SK-N-SH (cell line): ENCODE data around the gene OCA2.

ENCODE experiments used
- CTCF ChIP-seq: fragments of 200-600 bp; sonication (generic); IDR thresholded peaks from 2 replicates; pipeline ENCODE4 v1.6.1; 2017; ENCODE audit warnings: antibody characterized with exemption, mild to moderate bottlenecking, moderate library complexity
- ELF1 ChIP-seq: IDR thresholded peaks from 2 replicates; pipeline ENCODE4 v1.4.0; 2012
- EP300 ChIP-seq, 2 experiments: IDR thresholded peaks; 2 replicates each; pipeline versions ENCODE4 v1.4.0 to v1.6.1; 2012; ENCODE audit warnings: borderline replicate concordance in 1 of 2, low read depth in 1 of 2, low read length in 1 of 2
- GABPA ChIP-seq: IDR thresholded peaks from 2 replicates; pipeline ENCODE4 v1.4.0; 2012; ENCODE audit warnings: low read depth, mild to moderate bottlenecking
- MAX ChIP-seq: IDR thresholded peaks from 2 replicates; pipeline ENCODE4 v1.4.0; 2012; ENCODE audit warnings: low read depth
- MXI1 ChIP-seq: IDR thresholded peaks from 2 replicates; pipeline ENCODE4 v1.6.1; 2012; ENCODE audit warnings: mild to moderate bottlenecking, low read depth, low read length, improper control_type of control experiment
- NRF1 ChIP-seq: IDR thresholded peaks from 2 replicates; pipeline ENCODE4 v1.6.1; 2012; ENCODE audit warnings: low read depth, mild to moderate bottlenecking, low read length
- POLR2AphosphoS5 ChIP-seq: IDR thresholded peaks from 2 replicates; pipeline ENCODE4 v1.6.1; 2012; ENCODE audit warnings: low read depth, low read length
- RAD21 ChIP-seq: IDR thresholded peaks from 2 replicates; pipeline ENCODE4 v1.6.1; 2012; ENCODE audit warnings: mild to moderate bottlenecking, low read length
- RCOR1 ChIP-seq: fragments of 150-350 bp; IDR thresholded peaks from 2 replicates; pipeline ENCODE4 v1.6.1; 2017; ENCODE audit warnings: antibody characterized with exemption, low read length
- USF2 ChIP-seq: fragments of 150-350 bp; IDR thresholded peaks from 2 replicates; pipeline ENCODE4 v1.6.1; 2017; ENCODE audit warnings: antibody characterized with exemption, low read length, low read depth, borderline replicate concordance
- YY1 ChIP-seq: IDR thresholded peaks from 2 replicates; pipeline ENCODE4 v1.4.0; 2012; ENCODE audit warnings: low read depth, mild to moderate bottlenecking
- ZBTB33 ChIP-seq: IDR thresholded peaks from 2 replicates; pipeline ENCODE4 v1.4.0; 2012; ENCODE audit warnings: low read depth, borderline replicate concordance

GRCh38 chr15:27977696-27978095 lies 121.4 kb downstream of the OCA2 start:
- TF ChIP-seq GABPA (no peak), ZBTB33 (no peak), CTCF (no peak), USF2 (no peak), RCOR1 (no peak), RAD21 (no peak), MXI1 (no peak), NRF1 (no peak), ELF1 (no peak), EP300 (IDR thresholded peaks at IDR 0.05; ENCODE audit: borderline replicate concordance in 1 of 2, low read depth in 1 of 2, low read length in 1 of 2) (no peak), YY1 (no peak), POLR2AphosphoS5 (no peak), MAX (no peak)
